Spleen (tissue), 7 donors: ENCODE measurements around the gene TDRD12.

Experiments
- POLR2A ChIP-seq, 3 donors: fragments of 450-650 bp; IDR thresholded peaks; one replicate each; pipeline ENCODE4 v1.5.1; 2017; ENCODE audit warnings: antibody characterized with exemption in 3 of 3, mild to moderate bottlenecking in 1 of 3
- TF ChIP-seq, protein P1 (sequence below), 11 experiments: fragments of 200-600 bp in 7 of 11; fragments of 450-650 bp in 4 of 11; sonication (generic) in 4 of 11; IDR thresholded peaks in 8 of 11; conservative IDR thresholded peaks in 3 of 11; 1 replicate in 7 of 11; 2 replicates in 4 of 11; pipeline versions ENCODE4 v1.4.0 to v1.8.0; 2016 to 2021; ENCODE audit warnings: antibody characterized with exemption in 11 of 11, inconsistent platforms in 4 of 11, mild to moderate bottlenecking in 1 of 11
- donor health status: DM: no; HTN: no; CAD: no; lungs with moderate emphysema.
- donor health status: DM: no; HTN: no; CAD: no.
- donor health status: DM: no; HTN: no; CAD: no.

DNA sequence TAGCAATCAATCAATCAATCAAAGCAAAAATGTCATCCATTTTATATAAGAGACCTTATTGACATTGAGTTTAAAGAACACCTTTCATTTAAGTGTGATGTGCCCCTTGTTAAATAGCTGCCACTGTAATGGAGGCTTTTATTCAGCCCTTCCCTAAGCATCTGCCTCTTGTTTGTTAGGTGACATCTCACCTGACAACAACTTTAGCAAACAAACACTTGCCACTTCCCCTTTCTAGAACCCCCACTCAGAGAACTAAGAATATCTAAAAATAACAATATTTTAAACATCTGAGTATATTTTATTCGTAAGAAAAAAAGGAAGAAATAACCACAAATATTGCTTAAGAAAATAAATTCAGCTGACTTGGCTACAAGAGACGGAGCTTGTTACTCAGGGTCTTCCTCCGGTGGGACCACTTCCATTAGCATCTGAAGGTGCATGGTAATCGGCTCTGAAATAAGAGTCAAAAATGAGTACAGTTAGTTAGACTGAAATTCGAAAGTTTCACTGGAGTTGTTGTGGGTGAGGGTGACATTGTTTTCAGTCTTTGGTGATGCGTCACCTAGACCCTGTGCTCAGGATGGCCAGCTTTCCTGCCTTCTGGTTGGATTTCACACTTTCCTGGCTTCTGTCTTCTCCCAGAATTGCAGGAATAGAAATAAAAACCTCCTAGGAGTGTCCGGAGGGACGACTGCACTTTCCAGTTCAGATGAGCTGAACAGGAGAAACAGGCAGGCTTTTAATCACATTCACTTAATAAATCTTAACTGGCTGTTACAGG is 110.9 kb downstream of the TDRD12 start:
- TF ChIP-seq POLR2A (IDR thresholded peaks at IDR 0.05), result no peak
- TF ChIP-seq, protein P1, sequence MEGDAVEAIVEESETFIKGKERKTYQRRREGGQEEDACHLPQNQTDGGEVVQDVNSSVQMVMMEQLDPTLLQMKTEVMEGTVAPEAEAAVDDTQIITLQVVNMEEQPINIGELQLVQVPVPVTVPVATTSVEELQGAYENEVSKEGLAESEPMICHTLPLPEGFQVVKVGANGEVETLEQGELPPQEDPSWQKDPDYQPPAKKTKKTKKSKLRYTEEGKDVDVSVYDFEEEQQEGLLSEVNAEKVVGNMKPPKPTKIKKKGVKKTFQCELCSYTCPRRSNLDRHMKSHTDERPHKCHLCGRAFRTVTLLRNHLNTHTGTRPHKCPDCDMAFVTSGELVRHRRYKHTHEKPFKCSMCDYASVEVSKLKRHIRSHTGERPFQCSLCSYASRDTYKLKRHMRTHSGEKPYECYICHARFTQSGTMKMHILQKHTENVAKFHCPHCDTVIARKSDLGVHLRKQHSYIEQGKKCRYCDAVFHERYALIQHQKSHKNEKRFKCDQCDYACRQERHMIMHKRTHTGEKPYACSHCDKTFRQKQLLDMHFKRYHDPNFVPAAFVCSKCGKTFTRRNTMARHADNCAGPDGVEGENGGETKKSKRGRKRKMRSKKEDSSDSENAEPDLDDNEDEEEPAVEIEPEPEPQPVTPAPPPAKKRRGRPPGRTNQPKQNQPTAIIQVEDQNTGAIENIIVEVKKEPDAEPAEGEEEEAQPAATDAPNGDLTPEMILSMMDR (IDR thresholded peaks at IDR 0.05 in 8 of 11, conservative IDR thresholded peaks at IDR 0.05 in 3 of 11), result no peak
